ENCODE results near the gene PET100.
A peak's percentile ranks its signal among the peaks of the same experiment; 100 is the strongest.

Gene PET100

DNA sequence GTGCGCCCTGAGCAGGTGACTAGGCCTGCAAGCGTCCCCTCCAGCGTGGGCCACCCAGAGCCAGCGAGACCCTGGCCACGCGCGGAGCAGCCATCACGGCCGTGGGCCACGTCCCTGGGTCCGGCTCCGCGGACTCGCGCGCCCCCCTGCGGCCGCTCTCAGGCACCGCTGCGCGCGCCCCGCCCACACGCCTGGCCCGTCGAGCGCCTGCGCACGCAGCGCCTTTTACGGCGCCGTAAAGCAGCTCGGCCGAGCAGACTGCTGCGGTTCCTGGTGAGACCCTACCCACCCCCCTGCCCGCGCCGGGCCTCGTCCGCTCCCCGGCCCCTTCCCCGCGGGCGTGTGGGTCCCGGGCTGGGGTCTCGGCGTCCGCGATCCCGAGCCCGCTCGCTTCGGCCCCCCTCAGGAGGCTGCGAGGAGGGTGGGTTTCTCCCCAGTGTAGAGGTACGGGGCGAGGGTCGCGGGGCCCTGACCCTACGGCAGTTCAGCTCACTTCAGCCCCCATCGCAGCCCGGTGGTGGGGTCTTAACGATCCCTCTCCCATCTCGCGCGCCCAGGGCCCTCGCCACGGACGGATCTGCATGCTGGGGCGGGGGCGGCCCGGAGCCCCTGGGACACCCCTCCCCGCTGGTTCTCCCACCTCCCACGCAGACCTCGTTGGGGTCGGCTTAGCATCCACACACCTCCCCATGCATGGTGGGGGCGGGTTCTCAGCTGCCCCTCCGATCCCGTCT lies 51.2 kb downstream of the PET100 start, which contains the start of gene TRAPPC5:
Gene TRAPPC5 (plus strand): TSS at position 228 of the 734 bp plus-strand sequence. CDS start 1,421 bp downstream, outside the sequence.
- DNase-seq = peak; percentile 79

All from T-helper 9 cell (primary cell).